ENCODE results near the gene KIAA0586. TPM values are rescaled to one million over a fixed set of nuclear protein-coding genes. Genes with fewer than 3 reads are reported as not detected.

The KIAA0586 gene
- 10.8 and 11.0 TPM in 2 replicates for total RNA-seq

DNA sequence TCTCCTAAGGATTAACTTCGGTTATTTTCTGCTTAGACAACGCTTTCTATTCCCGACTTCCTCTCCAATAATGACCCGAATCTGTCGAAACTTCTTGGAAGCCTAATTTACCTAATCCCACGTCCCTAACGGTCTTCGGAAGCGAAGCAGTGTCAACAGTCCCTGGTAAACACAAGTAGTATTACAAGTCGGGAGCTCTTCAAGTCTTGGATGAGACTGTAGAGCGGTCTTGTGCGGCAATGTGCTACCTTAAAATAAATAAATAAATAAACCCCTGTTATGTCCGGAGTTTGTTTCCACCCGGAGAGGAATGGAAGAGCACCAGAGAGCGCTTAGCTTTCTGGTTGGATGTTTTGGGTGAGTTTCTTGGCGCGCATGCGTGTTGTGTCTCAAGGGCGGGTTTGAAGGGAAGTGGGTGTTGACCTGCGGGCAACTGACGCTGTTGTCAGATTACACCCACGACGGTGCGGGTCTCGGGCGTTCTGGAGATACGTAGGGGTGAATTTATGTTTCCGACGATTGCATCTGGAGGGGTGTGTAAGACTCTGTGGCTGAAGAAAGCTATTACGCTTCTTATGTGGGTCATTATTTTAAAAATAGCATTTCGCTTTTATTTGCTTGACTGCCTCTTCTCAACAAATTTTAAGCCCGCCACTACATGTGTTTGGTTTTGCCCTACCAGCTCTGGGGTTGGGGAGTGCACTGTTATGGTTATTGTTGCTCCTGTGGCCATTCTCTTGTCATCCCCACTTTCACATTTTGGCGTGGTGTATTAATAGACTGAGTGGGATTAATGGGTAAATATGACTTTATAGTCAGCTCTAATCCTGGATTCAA lies at the start of gene KIAA0586, which contains the start of gene TIMM9:
Gene KIAA0586 (plus strand): TSS at position 439 of the 837 bp plus-strand sequence. CDS start 546 bp downstream, outside the sequence.
Gene TIMM9 (minus strand): TSS at position 251 of the 837 bp plus-strand sequence. CDS start 15,586 bp downstream, outside the sequence.

DNA sequence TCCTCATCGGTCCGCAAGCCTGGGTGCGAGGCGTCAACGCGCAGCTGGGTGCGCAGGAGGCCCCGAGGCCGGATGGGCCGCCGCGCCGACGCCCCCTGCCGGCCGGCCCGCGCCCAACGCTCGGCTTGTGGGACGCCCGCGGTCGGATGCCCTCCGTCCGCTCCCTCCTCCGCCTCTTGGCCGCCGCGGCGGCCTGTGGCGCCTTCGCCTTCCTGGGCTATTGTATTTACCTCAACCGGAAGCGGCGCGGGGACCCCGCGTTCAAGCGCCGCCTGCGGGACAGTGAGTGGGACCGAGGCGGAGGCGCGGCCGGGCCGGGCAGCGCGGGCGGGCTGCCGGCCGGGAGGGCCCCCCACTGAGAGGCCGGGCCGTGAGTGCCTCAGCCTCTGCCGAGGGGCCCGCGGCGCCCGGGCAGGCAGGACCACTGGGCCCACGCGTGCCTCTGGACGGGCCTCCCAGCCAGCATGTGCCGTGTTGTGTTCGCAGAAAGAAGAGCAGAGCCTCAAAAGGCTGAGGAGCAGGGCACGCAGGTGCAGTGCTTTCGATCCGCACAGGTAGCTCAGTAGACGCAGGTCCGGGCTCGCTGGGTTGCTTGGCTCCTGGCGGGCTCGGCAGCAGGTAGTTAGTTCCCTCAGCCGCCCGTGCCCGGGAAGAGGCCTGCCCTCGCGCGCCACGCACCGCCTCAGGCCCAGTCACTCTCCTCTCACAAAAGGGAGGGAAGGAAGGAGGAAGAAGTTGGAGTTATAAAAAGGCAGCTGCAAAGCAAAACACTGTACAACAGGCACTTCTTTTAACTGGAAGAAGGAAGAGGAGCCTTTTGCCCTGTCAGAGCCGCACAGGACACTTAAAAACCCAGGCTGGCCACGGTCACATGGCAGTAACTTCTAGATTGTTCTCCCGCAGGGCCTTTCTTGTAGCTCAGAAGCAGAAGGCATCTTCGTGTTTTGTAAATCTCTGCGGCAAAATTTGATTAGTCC lies 31.4 kb upstream of the KIAA0586 start, which contains the start of gene TOMM20L:
Gene TOMM20L (plus strand): TSS at position 119 of the 977 bp plus-strand sequence. CDS start 28 bp downstream, at position 147.

Other genes starting within 250 kb of the KIAA0586 start
- 39.4 and 43.4 TPM in 2 replicates for gene ACTR10, start 227.6 kb upstream of the KIAA0586 start, total RNA-seq
- 41.0 and 60.2 TPM in 2 replicates for gene PSMA3, start 182.9 kb upstream of the KIAA0586 start, total RNA-seq
- 9.9 and 10.6 TPM in 2 replicates for gene ARID4A, start 129.2 kb upstream of the KIAA0586 start, total RNA-seq
- not detected in 2 replicates for gene TOMM20L, start 31.8 kb upstream of the KIAA0586 start, total RNA-seq
- 11.4 and 16.5 TPM in 2 replicates for gene TIMM9, start 188 bp upstream of the KIAA0586 start, total RNA-seq
- gene DACT1, start 210.2 kb downstream of the KIAA0586 start, total RNA-seq: 7.7 and 20.8 TPM in 2 replicates